Trophoblast cell (in vitro differentiated cells and primary cell): ENCODE data around the gene MARS1.

ENCODE experiments used
- DNase-seq, 2 donors: peaks; one replicate each; pipeline ENCODE4 v3.0.0-alpha.2; 2016
- H2AFZ ChIP-seq: 2 replicates; pipeline ENCODE4 v1.6.1; 2013; ENCODE audit warnings: low read length, moderate library complexity, mild to moderate bottlenecking; ENCODE audit not compliant: insufficient read depth, poor library complexity
- H2AK5ac ChIP-seq: 2 replicates; pipeline ENCODE4 v1.6.1; 2013; ENCODE audit warnings: mild to moderate bottlenecking, low read length
- H2BK120ac ChIP-seq: 2 replicates; pipeline ENCODE4 v1.6.1; 2013; ENCODE audit warnings: low read length, mild to moderate bottlenecking, moderate library complexity; ENCODE audit not compliant: insufficient read depth, poor library complexity
- H2BK12ac ChIP-seq: 2 replicates; pipeline ENCODE4 v1.6.1; 2013; ENCODE audit warnings: mild to moderate bottlenecking, low read length, moderate library complexity
- H2BK5ac ChIP-seq: 2 replicates; pipeline ENCODE4 v1.6.1; 2013; ENCODE audit warnings: low read length, low read depth, moderate library complexity, mild to moderate bottlenecking; ENCODE audit not compliant: poor library complexity
- H3K14ac ChIP-seq: 2 replicates; pipeline ENCODE4 v1.6.1; 2013; ENCODE audit warnings: mild to moderate bottlenecking, low read length
- H3K18ac ChIP-seq: 2 replicates; pipeline ENCODE4 v1.6.1; 2013; ENCODE audit warnings: mild to moderate bottlenecking, low read length
- H3K23ac ChIP-seq: 2 replicates; pipeline ENCODE4 v1.6.1; 2013; ENCODE audit warnings: low read length
- H3K27ac ChIP-seq: 2 replicates; pipeline ENCODE4 v1.5.1; 2013; ENCODE audit warnings: low read depth, mild to moderate bottlenecking, inconsistent platforms, low read length, moderate library complexity
- H3K27me3 ChIP-seq: 2 replicates; pipeline ENCODE4 v1.6.1; 2013; ENCODE audit warnings: inconsistent platforms, mild to moderate bottlenecking, low read length, moderate library complexity; ENCODE audit not compliant: insufficient read depth
- H3K36me3 ChIP-seq, 2 experiments: 1 replicate in 1 of 2; 2 replicates in 1 of 2; pipeline ENCODE4 v1.6.1; 2013; ENCODE audit warnings: low read length in 2 of 2, mild to moderate bottlenecking in 2 of 2, moderate library complexity in 1 of 2; ENCODE audit not compliant: insufficient read depth in 2 of 2, control insufficient read depth in 1 of 2
- H3K4ac ChIP-seq: 2 replicates; pipeline ENCODE4 v1.6.1; 2013; ENCODE audit warnings: low read depth, mild to moderate bottlenecking, low read length, moderate library complexity
- H3K4me1 ChIP-seq, 2 experiments: 1 replicate in 1 of 2; 2 replicates in 1 of 2; pipeline ENCODE4 v1.6.1; 2013; ENCODE audit warnings: low read length in 2 of 2, mild to moderate bottlenecking in 2 of 2, moderate library complexity in 1 of 2; ENCODE audit not compliant: insufficient read depth in 2 of 2, control insufficient read depth in 1 of 2
- H3K4me2 ChIP-seq: 2 replicates; pipeline ENCODE4 v1.6.1; 2013; ENCODE audit warnings: inconsistent platforms, mild to moderate bottlenecking, low read length, moderate library complexity
- H3K4me3 ChIP-seq: 2 replicates; pipeline ENCODE4 v1.5.1; 2013; ENCODE audit warnings: mild to moderate bottlenecking, low read depth, low read length, inconsistent platforms
- H3K79me1 ChIP-seq: one replicate; pipeline ENCODE4 v1.6.1; 2013; ENCODE audit warnings: low read length
- H3K79me2 ChIP-seq: 2 replicates; pipeline ENCODE4 v1.6.1; 2013; ENCODE audit warnings: low read length, mild to moderate bottlenecking; ENCODE audit not compliant: control insufficient read depth, insufficient read depth, poor library complexity
- H3K9ac ChIP-seq: 2 replicates; pipeline ENCODE4 v1.6.1; 2013; ENCODE audit warnings: mild to moderate bottlenecking, low read length
- H3K9me3 ChIP-seq: 2 replicates; pipeline ENCODE4 v1.6.1; 2013; ENCODE audit warnings: low read depth, mild to moderate bottlenecking, control low read depth, inconsistent platforms, low read length; ENCODE audit not compliant: insufficient read depth
- H4K12ac ChIP-seq: 2 replicates; pipeline ENCODE4 v1.6.1; 2013; ENCODE audit warnings: low read depth, mild to moderate bottlenecking, low read length, moderate library complexity
- H4K8ac ChIP-seq: 2 replicates; pipeline ENCODE4 v1.6.1; 2013; ENCODE audit warnings: low read depth, mild to moderate bottlenecking, low read length, moderate library complexity
- H4K91ac ChIP-seq: one replicate; pipeline ENCODE4 v1.6.1; 2013; ENCODE audit warnings: low read depth, mild to moderate bottlenecking, low read length, moderate library complexity
- WGBS: extraction: QIAGEN DNeasy Blood & Tissue Kit; methylation state at CpG from one replicate; pipeline ENCODE4 v1.1.7; 2013; ENCODE audit warnings: missing lambda C conversion rate; ENCODE audit not compliant: insufficient read length, insufficient coverage; ENCODE audit errors: extremely low coverage; 5-methylcytosine and 5-hydroxymethylcytosine counted together

MARS1 gene

DNA sequence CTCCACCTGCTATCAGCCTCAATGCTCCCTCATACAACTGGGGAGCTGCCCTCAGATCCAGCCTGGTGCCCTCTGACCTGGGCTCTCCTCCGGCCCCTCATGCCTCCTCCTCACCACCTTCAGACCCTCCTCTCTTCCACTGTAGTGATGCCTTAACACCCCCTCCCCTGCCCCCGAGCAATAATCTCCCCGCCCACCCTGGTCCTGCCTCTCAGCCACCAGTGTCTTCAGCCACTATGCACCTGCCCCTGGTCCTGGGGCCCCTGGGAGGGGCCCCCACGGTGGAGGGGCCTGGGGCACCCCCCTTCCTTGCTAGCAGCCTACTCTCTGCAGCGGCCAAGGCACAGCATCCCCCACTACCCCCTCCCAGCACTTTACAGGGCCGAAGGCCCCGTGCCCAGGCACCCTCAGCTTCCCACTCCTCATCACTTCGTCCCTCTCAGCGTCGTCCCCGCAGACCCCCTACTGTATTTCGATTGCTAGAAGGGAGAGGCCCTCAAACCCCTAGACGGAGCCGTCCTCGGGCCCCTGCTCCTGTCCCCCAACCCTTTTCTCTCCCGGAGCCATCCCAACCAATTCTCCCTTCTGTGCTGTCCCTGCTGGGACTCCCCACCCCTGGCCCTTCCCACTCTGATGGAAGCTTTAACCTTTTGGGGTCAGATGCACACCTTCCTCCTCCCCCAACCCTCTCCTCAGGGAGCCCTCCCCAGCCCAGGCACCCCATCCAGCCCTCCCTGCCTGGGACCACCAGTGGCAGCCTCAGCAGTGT lies 37.9 kb downstream of the MARS1 start:
- no peak overlapping the region for H3K18ac ChIP-seq
- H2AK5ac ChIP-seq, result no peak overlapping the region
- no peak overlapping the region for H3K4ac ChIP-seq
- H3K27me3 ChIP-seq, result no peaks in the 10 kb centered on the region
- no CpG with 5 or more reads among the region's 16 CpGs for WGBS
- no peak overlapping the region for H3K4me3 ChIP-seq
- H2BK5ac ChIP-seq, result no peak overlapping the region
- H2BK120ac ChIP-seq, result no peak overlapping the region
- H4K8ac ChIP-seq, result no peak overlapping the region
- H4K91ac ChIP-seq, result no peak overlapping the region
- no peak overlapping the region for H4K12ac ChIP-seq
- no peaks in the 10 kb centered on the region for H3K9me3 ChIP-seq
- no peak overlapping the region for H2AFZ ChIP-seq
- H3K23ac ChIP-seq, result no peak overlapping the region
- H3K9ac ChIP-seq, result no peak overlapping the region
- H3K27ac ChIP-seq, result no peak overlapping the region
- DNase-seq, result no peak
- H3K36me3 ChIP-seq, result peaks cover 57 to 64% of the 10 kb centered on the region in 2 experiments
- peaks cover 24% of the 10 kb centered on the region for H3K79me1 ChIP-seq
- no peak overlapping the region for H2BK12ac ChIP-seq
- H3K79me2 ChIP-seq, result peaks cover 14% of the 10 kb centered on the region
- H3K4me2 ChIP-seq, result no peak overlapping the region
- no peak overlapping the region for H3K14ac ChIP-seq
- H3K4me1 ChIP-seq, result peaks cover 22 to 30% of the 10 kb centered on the region in 2 experiments

GRCh38 chr12:57526477-57527126 lies 38.7 kb downstream of the MARS1 start:
- no peak overlapping the region for H3K4me3 ChIP-seq
- peaks cover 14% of the 10 kb centered on the region for H3K79me2 ChIP-seq
- no peak overlapping the region for H4K12ac ChIP-seq
- no peak overlapping the region for H3K27ac ChIP-seq
- no peak overlapping the region for H3K4ac ChIP-seq
- peaks cover 62 to 72% of the 10 kb centered on the region in 2 experiments for H3K36me3 ChIP-seq
- WGBS, result no CpG with 5 or more reads among the region's 4 CpGs
- H3K27me3 ChIP-seq, result no peaks in the 10 kb centered on the region
- no peak overlapping the region for H2AK5ac ChIP-seq
- H3K18ac ChIP-seq, result no peak overlapping the region
- H4K91ac ChIP-seq, result no peak overlapping the region
- no peak overlapping the region for H2BK5ac ChIP-seq
- H3K9me3 ChIP-seq, result no peaks in the 10 kb centered on the region
- H3K9ac ChIP-seq, result no peak overlapping the region
- H2BK12ac ChIP-seq, result no peak overlapping the region
- no peak overlapping the region for H3K23ac ChIP-seq
- no peak overlapping the region for H2AFZ ChIP-seq
- H3K4me2 ChIP-seq, result no peak overlapping the region
- no peak overlapping the region for H2BK120ac ChIP-seq
- peaks cover 15 to 23% of the 10 kb centered on the region in 2 experiments for H3K4me1 ChIP-seq
- H4K8ac ChIP-seq, result no peak overlapping the region
- H3K14ac ChIP-seq, result no peak overlapping the region
- no peak for DNase-seq
- H3K79me1 ChIP-seq, result peaks cover 16% of the 10 kb centered on the region

GRCh38 chr12:57527184-57527583 lies 39.3 kb downstream of the MARS1 start:
- Histone ChIP-seq H3K79me2 (peaks cover 13% of the 10 kb centered on the region), H3K4me2 (no peak overlapping the region), H2BK120ac (no peak overlapping the region), H3K23ac (no peak overlapping the region), H3K27ac (no peak overlapping the region), H2AFZ (no peak overlapping the region), H3K4me1 (peaks cover 10 to 19% of the 10 kb centered on the region in 2 experiments), H3K9me3 (no peaks in the 10 kb centered on the region), H3K27me3 (no peaks in the 10 kb centered on the region), H3K9ac (no peak overlapping the region), H3K18ac (no peak overlapping the region), H2BK12ac (no peak overlapping the region), H3K36me3 (peaks cover 67 to 77% of the 10 kb centered on the region in 2 experiments), H4K91ac (no peak overlapping the region), H2AK5ac (no peak overlapping the region), H3K14ac (no peak overlapping the region), H3K4me3 (no peak overlapping the region), H3K79me1 (peaks cover 12% of the 10 kb centered on the region), H4K8ac (no peak overlapping the region), H3K4ac (no peak overlapping the region), H4K12ac (no peak overlapping the region), H2BK5ac (no peak overlapping the region)
- no CpG with 5 or more reads among the region's 5 CpGs for WGBS
- no peak for DNase-seq

DNA sequence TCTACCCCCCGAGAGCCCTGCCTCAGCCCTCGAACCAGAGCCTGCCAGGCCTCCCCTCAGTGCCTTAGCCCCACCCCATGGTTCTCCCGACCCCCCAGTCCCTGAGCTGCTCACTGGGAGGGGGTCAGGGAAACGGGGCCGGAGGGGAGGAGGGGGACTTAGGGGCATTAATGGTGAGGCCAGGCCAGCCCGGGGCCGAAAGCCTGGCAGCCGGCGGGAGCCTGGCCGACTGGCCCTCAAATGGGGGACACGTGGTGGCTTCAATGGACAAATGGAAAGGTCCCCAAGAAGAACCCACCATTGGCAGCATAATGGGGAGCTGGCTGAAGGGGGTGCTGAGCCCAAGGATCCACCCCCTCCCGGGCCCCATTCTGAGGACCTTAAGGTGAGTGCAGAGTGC lies 40.3 kb downstream of the MARS1 start:
- H3K9me3 ChIP-seq, result no peaks in the 10 kb centered on the region
- H3K4me2 ChIP-seq, result no peak overlapping the region
- H4K8ac ChIP-seq, result no peak overlapping the region
- no peak overlapping the region for H3K14ac ChIP-seq
- no peak overlapping the region for H3K23ac ChIP-seq
- no CpG with 5 or more reads among the region's 12 CpGs for WGBS
- H2AK5ac ChIP-seq, result no peak overlapping the region
- H3K9ac ChIP-seq, result no peak overlapping the region
- no peak overlapping the region for H2BK12ac ChIP-seq
- no peak overlapping the region for H3K27ac ChIP-seq
- H2AFZ ChIP-seq, result no peak overlapping the region
- no peak overlapping the region for H2BK5ac ChIP-seq
- H3K79me1 ChIP-seq, result peaks cover 3% of the 10 kb centered on the region
- DNase-seq, result no peak
- H3K79me2 ChIP-seq, result peaks cover 9% of the 10 kb centered on the region
- peaks cover 10 to 17% of the 10 kb centered on the region in 2 experiments for H3K4me1 ChIP-seq
- no peak overlapping the region for H3K18ac ChIP-seq
- H2BK120ac ChIP-seq, result no peak overlapping the region
- no peak overlapping the region for H3K4ac ChIP-seq
- no peak overlapping the region for H4K91ac ChIP-seq
- H3K27me3 ChIP-seq, result no peaks in the 10 kb centered on the region
- no peak overlapping the region for H3K4me3 ChIP-seq
- no peak overlapping the region for H4K12ac ChIP-seq
- peaks cover 74 to 87% of the 10 kb centered on the region in 2 experiments for H3K36me3 ChIP-seq
